H9 (cell line): ENCODE data around the gene MCRIP2. TPM values are rescaled to one million over a fixed set of nuclear protein-coding genes. Genes with fewer than 3 reads are reported as not detected.

Experiments
- DNase-seq: peaks from one replicate; pipeline ENCODE4 v3.0.0-alpha.2; 2017
- H2AFZ ChIP-seq: one replicate; pipeline ENCODE4 v1.6.1; 2013; ENCODE audit warnings: mild to moderate bottlenecking, low read length, control low read depth, moderate library complexity
- H2AK5ac ChIP-seq: 2 replicates; pipeline ENCODE4 v1.6.1; 2013; ENCODE audit warnings: low read length, control low read depth, mixed read lengths; ENCODE audit not compliant: insufficient read length
- H2BK120ac ChIP-seq: one replicate; pipeline ENCODE4 v1.6.1; 2013; ENCODE audit warnings: low read depth, mild to moderate bottlenecking, low read length, control low read depth, inconsistent platforms; ENCODE audit not compliant: poor library complexity, severe bottlenecking
- H2BK12ac ChIP-seq: 2 replicates; pipeline ENCODE4 v1.6.1; 2013; ENCODE audit warnings: low read length, control low read depth, mixed read lengths, low read depth; ENCODE audit not compliant: insufficient read length
- H2BK15ac ChIP-seq: 2 replicates; pipeline ENCODE4 v1.6.1; 2013; ENCODE audit warnings: low read depth, low read length, control low read depth
- H2BK20ac ChIP-seq: one replicate; pipeline ENCODE4 v1.6.1; 2013; ENCODE audit warnings: low read depth, mild to moderate bottlenecking, low read length, control low read depth, inconsistent platforms; ENCODE audit not compliant: poor library complexity, severe bottlenecking
- H2BK5ac ChIP-seq: 2 replicates; pipeline ENCODE4 v1.6.1; 2013; ENCODE audit warnings: low read length, control low read depth, mixed read lengths; ENCODE audit not compliant: insufficient read length
- H3K14ac ChIP-seq: 2 replicates; pipeline ENCODE4 v1.6.1; 2013; ENCODE audit warnings: low read length, control low read depth; ENCODE audit not compliant: insufficient read depth
- H3K18ac ChIP-seq: 2 replicates; pipeline ENCODE4 v1.6.1; 2013; ENCODE audit warnings: low read depth, mild to moderate bottlenecking, mixed read lengths, low read length, control low read depth; ENCODE audit not compliant: insufficient read length
- H3K23ac ChIP-seq: 2 replicates; pipeline ENCODE4 v1.6.1; 2013; ENCODE audit warnings: low read length, control low read depth, mixed read lengths, low read depth; ENCODE audit not compliant: insufficient read length
- H3K23me2 ChIP-seq: 2 replicates; pipeline ENCODE4 v1.6.1; 2013; ENCODE audit warnings: low read depth, mild to moderate bottlenecking, mixed read lengths, low read length, control low read depth; ENCODE audit not compliant: insufficient read length, poor library complexity, severe bottlenecking
- H3K27ac ChIP-seq: 2 replicates; pipeline ENCODE4 v1.5.1; 2013; ENCODE audit warnings: low read length, control low read depth, mixed read lengths, low read depth; ENCODE audit not compliant: insufficient read length
- H3K27me3 ChIP-seq: 2 replicates; pipeline ENCODE4 v1.6.1; 2013; ENCODE audit warnings: low read length, control low read depth, inconsistent platforms; ENCODE audit not compliant: insufficient read depth
- H3K4ac ChIP-seq: 2 replicates; pipeline ENCODE4 v1.6.1; 2013; ENCODE audit warnings: low read depth, mild to moderate bottlenecking, control low read depth, inconsistent platforms, low read length, moderate library complexity
- H3K4me1 ChIP-seq: 2 replicates; pipeline ENCODE4 v1.6.1; 2013; ENCODE audit warnings: low read length, control low read depth, inconsistent platforms; ENCODE audit not compliant: insufficient read depth
- H3K4me2 ChIP-seq: 2 replicates; pipeline ENCODE4 v1.6.1; 2013; ENCODE audit warnings: low read length, control low read depth, mixed read lengths; ENCODE audit not compliant: insufficient read length, insufficient read depth
- H3K56ac ChIP-seq: 2 replicates; pipeline ENCODE4 v1.6.1; 2013; ENCODE audit warnings: low read depth, mild to moderate bottlenecking, mixed read lengths, low read length, control low read depth; ENCODE audit not compliant: insufficient read length
- H3K79me1 ChIP-seq: 2 replicates; pipeline ENCODE4 v1.6.1; 2013; ENCODE audit warnings: low read depth, mild to moderate bottlenecking, moderate library complexity, low read length, control low read depth, inconsistent platforms; ENCODE audit not compliant: insufficient read depth, poor library complexity, severe bottlenecking
- H3K79me2 ChIP-seq: 2 replicates; pipeline ENCODE4 v1.6.1; 2013; ENCODE audit warnings: low read length, control low read depth, inconsistent platforms; ENCODE audit not compliant: insufficient read depth
- H3K9ac ChIP-seq: 2 replicates; pipeline ENCODE4 v1.6.1; 2013; ENCODE audit warnings: low read length, control low read depth, mixed read lengths; ENCODE audit not compliant: insufficient read length; ENCODE audit errors: extremely low read depth
- H3K9me3 ChIP-seq: one replicate; pipeline ENCODE4 v1.6.1; 2013; ENCODE audit warnings: low read depth, low read length, inconsistent platforms; ENCODE audit not compliant: control insufficient read depth
- H3T11ph ChIP-seq: one replicate; pipeline ENCODE4 v1.6.1; 2013; ENCODE audit warnings: mild to moderate bottlenecking, low read length, control low read depth, inconsistent platforms
- H4K20me1 ChIP-seq: one replicate; pipeline ENCODE4 v1.6.1; 2013; ENCODE audit not compliant: control insufficient read depth, insufficient read length, insufficient read depth
- H4K5ac ChIP-seq: 2 replicates; pipeline ENCODE4 v1.6.1; 2013; ENCODE audit warnings: low read depth, mild to moderate bottlenecking, mixed read lengths, low read length, control low read depth; ENCODE audit not compliant: insufficient read length
- H4K8ac ChIP-seq: replicated peaks from 2 replicates; pipeline ENCODE4 v1.6.1; 2013; ENCODE audit warnings: low read length, control low read depth, mixed read lengths, low read depth; ENCODE audit not compliant: insufficient read length
- H4K91ac ChIP-seq: 2 replicates; pipeline ENCODE4 v1.6.1; 2013; ENCODE audit warnings: low read depth, mild to moderate bottlenecking, moderate library complexity, mixed read lengths, low read length, control low read depth; ENCODE audit not compliant: insufficient read length
- H3K27ac Mint-ChIP-seq, 3 experiments: 2 replicates in 2 of 3; 3 replicates in 1 of 3; pipeline ENCODE4 v1.8.0; 2020 to 2021; ENCODE audit warnings: mixed read lengths in 3 of 3, mild to moderate bottlenecking in 1 of 3, moderate library complexity in 1 of 3
- H3K27me3 Mint-ChIP-seq: 2 replicates; pipeline ENCODE4 v1.8.0; 2021; ENCODE audit warnings: low read depth, mild to moderate bottlenecking, moderate library complexity, mixed read lengths
- H3K36me3 Mint-ChIP-seq, 3 experiments: 2 replicates in 2 of 3; 3 replicates in 1 of 3; pipeline ENCODE4 v1.8.0; 2020 to 2021; ENCODE audit warnings: low read depth in 3 of 3, mixed read lengths in 3 of 3; ENCODE audit not compliant: insufficient read depth in 1 of 3
- H3K4me1 Mint-ChIP-seq, 2 experiments: 2 replicates each; pipeline ENCODE4 v1.8.0; 2020; ENCODE audit warnings: mixed read lengths in 2 of 2
- H3K4me3 Mint-ChIP-seq, 2 experiments: 2 replicates in 1 of 2; 3 replicates in 1 of 2; pipeline ENCODE4 v1.8.0; 2020 to 2021; ENCODE audit warnings: mild to moderate bottlenecking in 2 of 2, mixed read lengths in 2 of 2, moderate library complexity in 1 of 2
- H3K9me3 Mint-ChIP-seq, 2 experiments: 2 replicates in 1 of 2; 3 replicates in 1 of 2; pipeline ENCODE4 v1.8.0; 2020; ENCODE audit warnings: mild to moderate bottlenecking in 2 of 2, mixed read lengths in 2 of 2, moderate library complexity in 1 of 2
- WGBS: extraction: QIAGEN DNeasy Blood & Tissue Kit; methylation state at CpG from one replicate; pipeline ENCODE4 v1.1.7; 2013; ENCODE audit warnings: missing lambda C conversion rate, low lambda C conversion rate, mixed read lengths; ENCODE audit not compliant: insufficient read length; ENCODE audit errors: extremely low coverage; 5-methylcytosine and 5-hydroxymethylcytosine counted together
- total RNA-seq: library from RNA; stranded (reverse); gene quantifications from 2 replicates; pipeline ENCODE4 v1.2.1, GENCODE V29; 2021
- TF ChIP-seq, protein P1 (sequence below): fragments of 200-600 bp; sonication (generic); conservative IDR thresholded peaks from 3 replicates; pipeline ENCODE4 v1.8.0; 2021; ENCODE audit warnings: antibody characterized with exemption, mild to moderate bottlenecking

Gene MCRIP2
- total RNA-seq, 1 experiment from 2014 or later = 52.5 TPM

DNA sequence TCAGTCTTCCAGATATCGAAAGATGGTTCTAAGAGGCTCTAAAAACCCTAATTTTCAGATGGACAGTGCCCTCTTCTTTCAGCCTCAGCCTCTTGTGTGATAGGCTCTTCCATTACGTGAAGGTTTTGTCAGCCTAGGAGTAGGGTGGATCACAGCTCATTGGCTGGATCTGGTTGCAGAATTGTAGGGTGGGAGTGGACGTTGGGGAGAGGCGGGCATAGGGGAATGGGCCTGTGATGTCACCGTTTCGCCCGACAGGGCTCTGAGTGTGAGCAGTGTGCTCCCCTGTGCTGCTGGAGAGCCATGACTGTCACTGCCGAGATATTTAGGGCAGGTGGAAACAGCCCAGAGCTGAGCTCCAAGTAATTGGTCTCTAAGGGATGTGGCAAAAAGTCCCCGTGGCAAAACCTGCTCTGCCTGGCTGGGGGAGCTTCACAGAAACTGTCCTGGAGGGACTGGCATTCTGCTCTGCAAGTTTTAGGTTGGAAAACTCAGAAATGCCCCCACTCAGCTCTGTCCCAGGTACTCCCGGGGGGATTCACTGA, 17.0 kb upstream of the MCRIP2 start:
- Histone ChIP-seq H2BK120ac (no peak overlapping the region), H3K4me1 (no peaks in the 10 kb centered on the region; the same call in 1 of the 2 replicates), H3K23ac (no peak overlapping the region), H3K4ac (no peak overlapping the region), H4K8ac (no peak overlapping the region), H3K14ac (no peak overlapping the region), H3K79me1 (no peaks in the 10 kb centered on the region), H2BK12ac (no peak overlapping the region), H3K79me2 (no peaks in the 10 kb centered on the region), H2BK5ac (no peak overlapping the region), H4K20me1 (no peaks in the 10 kb centered on the region), H3K18ac (no peak overlapping the region), H4K91ac (no peak overlapping the region), H3K4me2 (no peak overlapping the region), H3T11ph (no peak overlapping the region), H3K9ac (no peak overlapping the region), H2BK15ac (no peak overlapping the region), H3K27me3 (no peaks in the 10 kb centered on the region), H4K5ac (no peak overlapping the region), H2BK20ac (no peak overlapping the region), H2AK5ac (no peak overlapping the region), H3K9me3 (no peaks in the 10 kb centered on the region), H3K56ac (no peak overlapping the region), H3K23me2 (no peaks in the 10 kb centered on the region), H2AFZ (no peak overlapping the region), H3K27ac (no peak overlapping the region)
- H3K9me3 Mint-ChIP-seq = no peaks in the 10 kb centered on the region
- no CpG with 5 or more reads among the region's 10 CpGs for WGBS
- H3K4me1 Mint-ChIP-seq = peaks cover 19 to 43% of the 10 kb centered on the region in 2 experiments
- peak overlapping the region in 1 of 2 experiments; percentile 58; a peak in 2 of 5 replicates for H3K4me3 Mint-ChIP-seq
- TF ChIP-seq, protein P1, sequence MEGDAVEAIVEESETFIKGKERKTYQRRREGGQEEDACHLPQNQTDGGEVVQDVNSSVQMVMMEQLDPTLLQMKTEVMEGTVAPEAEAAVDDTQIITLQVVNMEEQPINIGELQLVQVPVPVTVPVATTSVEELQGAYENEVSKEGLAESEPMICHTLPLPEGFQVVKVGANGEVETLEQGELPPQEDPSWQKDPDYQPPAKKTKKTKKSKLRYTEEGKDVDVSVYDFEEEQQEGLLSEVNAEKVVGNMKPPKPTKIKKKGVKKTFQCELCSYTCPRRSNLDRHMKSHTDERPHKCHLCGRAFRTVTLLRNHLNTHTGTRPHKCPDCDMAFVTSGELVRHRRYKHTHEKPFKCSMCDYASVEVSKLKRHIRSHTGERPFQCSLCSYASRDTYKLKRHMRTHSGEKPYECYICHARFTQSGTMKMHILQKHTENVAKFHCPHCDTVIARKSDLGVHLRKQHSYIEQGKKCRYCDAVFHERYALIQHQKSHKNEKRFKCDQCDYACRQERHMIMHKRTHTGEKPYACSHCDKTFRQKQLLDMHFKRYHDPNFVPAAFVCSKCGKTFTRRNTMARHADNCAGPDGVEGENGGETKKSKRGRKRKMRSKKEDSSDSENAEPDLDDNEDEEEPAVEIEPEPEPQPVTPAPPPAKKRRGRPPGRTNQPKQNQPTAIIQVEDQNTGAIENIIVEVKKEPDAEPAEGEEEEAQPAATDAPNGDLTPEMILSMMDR = no peak
- H3K36me3 Mint-ChIP-seq = peaks cover 0 to 10% (median 0%) of the 10 kb centered on the region in 3 experiments; a peak in 3 of 7 replicates
- DNase-seq = no peak
- H3K27ac Mint-ChIP-seq = peak overlapping the region in 2 of 3 experiments; percentile 32 to 78; a peak in 3 of 7 replicates
- no peaks in the 10 kb centered on the region for H3K27me3 Mint-ChIP-seq
